H9 (cell line): Measurements from ENCODE around the gene POLN. TPM values are rescaled to one million over a fixed set of nuclear protein-coding genes. Genes with fewer than 3 reads are reported as not detected.

Experiments
- DNase-seq: peaks from one replicate; pipeline ENCODE4 v3.0.0-alpha.2; 2017
- H2AFZ ChIP-seq: one replicate; pipeline ENCODE4 v1.6.1; 2013; ENCODE audit warnings: mild to moderate bottlenecking, low read length, control low read depth, moderate library complexity
- H2AK5ac ChIP-seq: 2 replicates; pipeline ENCODE4 v1.6.1; 2013; ENCODE audit warnings: low read length, control low read depth, mixed read lengths; ENCODE audit not compliant: insufficient read length
- H2BK120ac ChIP-seq: one replicate; pipeline ENCODE4 v1.6.1; 2013; ENCODE audit warnings: low read depth, mild to moderate bottlenecking, low read length, control low read depth, inconsistent platforms; ENCODE audit not compliant: poor library complexity, severe bottlenecking
- H2BK12ac ChIP-seq: 2 replicates; pipeline ENCODE4 v1.6.1; 2013; ENCODE audit warnings: low read length, control low read depth, mixed read lengths, low read depth; ENCODE audit not compliant: insufficient read length
- H2BK15ac ChIP-seq: 2 replicates; pipeline ENCODE4 v1.6.1; 2013; ENCODE audit warnings: low read depth, low read length, control low read depth
- H2BK20ac ChIP-seq: one replicate; pipeline ENCODE4 v1.6.1; 2013; ENCODE audit warnings: low read depth, mild to moderate bottlenecking, low read length, control low read depth, inconsistent platforms; ENCODE audit not compliant: poor library complexity, severe bottlenecking
- H2BK5ac ChIP-seq: 2 replicates; pipeline ENCODE4 v1.6.1; 2013; ENCODE audit warnings: low read length, control low read depth, mixed read lengths; ENCODE audit not compliant: insufficient read length
- H3K14ac ChIP-seq: 2 replicates; pipeline ENCODE4 v1.6.1; 2013; ENCODE audit warnings: low read length, control low read depth; ENCODE audit not compliant: insufficient read depth
- H3K18ac ChIP-seq: 2 replicates; pipeline ENCODE4 v1.6.1; 2013; ENCODE audit warnings: low read depth, mild to moderate bottlenecking, mixed read lengths, low read length, control low read depth; ENCODE audit not compliant: insufficient read length
- H3K23ac ChIP-seq: 2 replicates; pipeline ENCODE4 v1.6.1; 2013; ENCODE audit warnings: low read length, control low read depth, mixed read lengths, low read depth; ENCODE audit not compliant: insufficient read length
- H3K23me2 ChIP-seq: 2 replicates; pipeline ENCODE4 v1.6.1; 2013; ENCODE audit warnings: low read depth, mild to moderate bottlenecking, mixed read lengths, low read length, control low read depth; ENCODE audit not compliant: insufficient read length, poor library complexity, severe bottlenecking
- H3K27ac ChIP-seq: 2 replicates; pipeline ENCODE4 v1.5.1; 2013; ENCODE audit warnings: low read length, control low read depth, mixed read lengths, low read depth; ENCODE audit not compliant: insufficient read length
- H3K27me3 ChIP-seq: 2 replicates; pipeline ENCODE4 v1.6.1; 2013; ENCODE audit warnings: low read length, control low read depth, inconsistent platforms; ENCODE audit not compliant: insufficient read depth
- H3K4ac ChIP-seq: 2 replicates; pipeline ENCODE4 v1.6.1; 2013; ENCODE audit warnings: low read depth, mild to moderate bottlenecking, control low read depth, inconsistent platforms, low read length, moderate library complexity
- H3K4me1 ChIP-seq: 2 replicates; pipeline ENCODE4 v1.6.1; 2013; ENCODE audit warnings: low read length, control low read depth, inconsistent platforms; ENCODE audit not compliant: insufficient read depth
- H3K4me2 ChIP-seq: 2 replicates; pipeline ENCODE4 v1.6.1; 2013; ENCODE audit warnings: low read length, control low read depth, mixed read lengths; ENCODE audit not compliant: insufficient read length, insufficient read depth
- H3K56ac ChIP-seq: 2 replicates; pipeline ENCODE4 v1.6.1; 2013; ENCODE audit warnings: low read depth, mild to moderate bottlenecking, mixed read lengths, low read length, control low read depth; ENCODE audit not compliant: insufficient read length
- H3K79me1 ChIP-seq: 2 replicates; pipeline ENCODE4 v1.6.1; 2013; ENCODE audit warnings: low read depth, mild to moderate bottlenecking, moderate library complexity, low read length, control low read depth, inconsistent platforms; ENCODE audit not compliant: insufficient read depth, poor library complexity, severe bottlenecking
- H3K79me2 ChIP-seq: 2 replicates; pipeline ENCODE4 v1.6.1; 2013; ENCODE audit warnings: low read length, control low read depth, inconsistent platforms; ENCODE audit not compliant: insufficient read depth
- H3K9ac ChIP-seq: 2 replicates; pipeline ENCODE4 v1.6.1; 2013; ENCODE audit warnings: low read length, control low read depth, mixed read lengths; ENCODE audit not compliant: insufficient read length; ENCODE audit errors: extremely low read depth
- H3K9me3 ChIP-seq: one replicate; pipeline ENCODE4 v1.6.1; 2013; ENCODE audit warnings: low read depth, low read length, inconsistent platforms; ENCODE audit not compliant: control insufficient read depth
- H3T11ph ChIP-seq: one replicate; pipeline ENCODE4 v1.6.1; 2013; ENCODE audit warnings: mild to moderate bottlenecking, low read length, control low read depth, inconsistent platforms
- H4K20me1 ChIP-seq: one replicate; pipeline ENCODE4 v1.6.1; 2013; ENCODE audit not compliant: control insufficient read depth, insufficient read length, insufficient read depth
- H4K5ac ChIP-seq: 2 replicates; pipeline ENCODE4 v1.6.1; 2013; ENCODE audit warnings: low read depth, mild to moderate bottlenecking, mixed read lengths, low read length, control low read depth; ENCODE audit not compliant: insufficient read length
- H4K8ac ChIP-seq: replicated peaks from 2 replicates; pipeline ENCODE4 v1.6.1; 2013; ENCODE audit warnings: low read length, control low read depth, mixed read lengths, low read depth; ENCODE audit not compliant: insufficient read length
- H4K91ac ChIP-seq: 2 replicates; pipeline ENCODE4 v1.6.1; 2013; ENCODE audit warnings: low read depth, mild to moderate bottlenecking, moderate library complexity, mixed read lengths, low read length, control low read depth; ENCODE audit not compliant: insufficient read length
- H3K27ac Mint-ChIP-seq, 3 experiments: 2 replicates in 2 of 3; 3 replicates in 1 of 3; pipeline ENCODE4 v1.8.0; 2020 to 2021; ENCODE audit warnings: mixed read lengths in 3 of 3, mild to moderate bottlenecking in 1 of 3, moderate library complexity in 1 of 3
- H3K27me3 Mint-ChIP-seq: 2 replicates; pipeline ENCODE4 v1.8.0; 2021; ENCODE audit warnings: low read depth, mild to moderate bottlenecking, moderate library complexity, mixed read lengths
- H3K36me3 Mint-ChIP-seq, 3 experiments: 2 replicates in 2 of 3; 3 replicates in 1 of 3; pipeline ENCODE4 v1.8.0; 2020 to 2021; ENCODE audit warnings: low read depth in 3 of 3, mixed read lengths in 3 of 3; ENCODE audit not compliant: insufficient read depth in 1 of 3
- H3K4me1 Mint-ChIP-seq, 2 experiments: 2 replicates each; pipeline ENCODE4 v1.8.0; 2020; ENCODE audit warnings: mixed read lengths in 2 of 2
- H3K4me3 Mint-ChIP-seq, 2 experiments: 2 replicates in 1 of 2; 3 replicates in 1 of 2; pipeline ENCODE4 v1.8.0; 2020 to 2021; ENCODE audit warnings: mild to moderate bottlenecking in 2 of 2, mixed read lengths in 2 of 2, moderate library complexity in 1 of 2
- H3K9me3 Mint-ChIP-seq, 2 experiments: 2 replicates in 1 of 2; 3 replicates in 1 of 2; pipeline ENCODE4 v1.8.0; 2020; ENCODE audit warnings: mild to moderate bottlenecking in 2 of 2, mixed read lengths in 2 of 2, moderate library complexity in 1 of 2
- WGBS: extraction: QIAGEN DNeasy Blood & Tissue Kit; methylation state at CpG from one replicate; pipeline ENCODE4 v1.1.7; 2013; ENCODE audit warnings: missing lambda C conversion rate, low lambda C conversion rate, mixed read lengths; ENCODE audit not compliant: insufficient read length; ENCODE audit errors: extremely low coverage; 5-methylcytosine and 5-hydroxymethylcytosine counted together
- total RNA-seq: library from RNA; stranded (reverse); gene quantifications from 2 replicates; pipeline ENCODE4 v1.2.1, GENCODE V29; 2021
- TF ChIP-seq, protein P1 (sequence below): fragments of 200-600 bp; sonication (generic); conservative IDR thresholded peaks from 3 replicates; pipeline ENCODE4 v1.8.0; 2021; ENCODE audit warnings: antibody characterized with exemption, mild to moderate bottlenecking

The POLN gene
- total RNA-seq, 1 experiment from 2014 or later: 0.74 TPM

- Histone ChIP-seq H3K27ac (no peak overlapping the region), H3K18ac (no peak overlapping the region), H3K27me3 (no peaks in the 10 kb centered on the region), H2BK120ac (no peak overlapping the region), H2AK5ac (no peak overlapping the region), H2AFZ (no peak overlapping the region), H2BK5ac (no peak overlapping the region), H3K4me2 (no peak overlapping the region), H2BK20ac (no peak overlapping the region), H3K56ac (no peak overlapping the region), H2BK12ac (no peak overlapping the region), H3K4ac (no peak overlapping the region), H3K23ac (no peak overlapping the region), H3K79me2 (no peaks in the 10 kb centered on the region), H3K79me1 (no peaks in the 10 kb centered on the region), H4K8ac (no peak overlapping the region), H3T11ph (no peak overlapping the region), H2BK15ac (no peak overlapping the region), H4K91ac (no peak overlapping the region), H4K5ac (no peak overlapping the region), H3K9ac (no peak overlapping the region), H4K20me1 (no peaks in the 10 kb centered on the region), H3K14ac (no peak overlapping the region), H3K4me1 (no peaks in the 10 kb centered on the region), H3K23me2 (no peaks in the 10 kb centered on the region), H3K9me3 (no peaks in the 10 kb centered on the region)
- no CpG with 5 or more reads among the region's 4 CpGs for WGBS
- peaks cover 11 to 14% of the 10 kb centered on the region in 2 experiments for H3K9me3 Mint-ChIP-seq
- no peak overlapping the region for H3K27ac Mint-ChIP-seq
- no peak for DNase-seq
- no peaks in the 10 kb centered on the region for H3K36me3 Mint-ChIP-seq
- H3K4me1 Mint-ChIP-seq: no peaks in the 10 kb centered on the region
- H3K4me3 Mint-ChIP-seq: no peak overlapping the region
- H3K27me3 Mint-ChIP-seq: peaks cover 8% of the 10 kb centered on the region
- TF ChIP-seq, protein P1, sequence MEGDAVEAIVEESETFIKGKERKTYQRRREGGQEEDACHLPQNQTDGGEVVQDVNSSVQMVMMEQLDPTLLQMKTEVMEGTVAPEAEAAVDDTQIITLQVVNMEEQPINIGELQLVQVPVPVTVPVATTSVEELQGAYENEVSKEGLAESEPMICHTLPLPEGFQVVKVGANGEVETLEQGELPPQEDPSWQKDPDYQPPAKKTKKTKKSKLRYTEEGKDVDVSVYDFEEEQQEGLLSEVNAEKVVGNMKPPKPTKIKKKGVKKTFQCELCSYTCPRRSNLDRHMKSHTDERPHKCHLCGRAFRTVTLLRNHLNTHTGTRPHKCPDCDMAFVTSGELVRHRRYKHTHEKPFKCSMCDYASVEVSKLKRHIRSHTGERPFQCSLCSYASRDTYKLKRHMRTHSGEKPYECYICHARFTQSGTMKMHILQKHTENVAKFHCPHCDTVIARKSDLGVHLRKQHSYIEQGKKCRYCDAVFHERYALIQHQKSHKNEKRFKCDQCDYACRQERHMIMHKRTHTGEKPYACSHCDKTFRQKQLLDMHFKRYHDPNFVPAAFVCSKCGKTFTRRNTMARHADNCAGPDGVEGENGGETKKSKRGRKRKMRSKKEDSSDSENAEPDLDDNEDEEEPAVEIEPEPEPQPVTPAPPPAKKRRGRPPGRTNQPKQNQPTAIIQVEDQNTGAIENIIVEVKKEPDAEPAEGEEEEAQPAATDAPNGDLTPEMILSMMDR: peak; percentile 19; the same call in 2 of the 3 replicates
These were observed 139.7 kb downstream of the POLN start for GRCh38 chr4:2102045-2102883.
